Liver (tissue), 9 donors: ENCODE data around the gene IFNG. TPM values are rescaled to one million over a fixed set of nuclear protein-coding genes. Genes with fewer than 3 reads are reported as not detected.
"Not testable (repeated sequence)": the region's sequence is repeated elsewhere in the genome, so short reads cannot be mapped to it uniquely, and the experiment has no call there.

Experiments used
- DNase-seq: peaks from one replicate; pipeline ENCODE4 v3.0.0-alpha.2; 2017; ENCODE audit warnings: low spot score
- H3K27ac ChIP-seq, 2 donors: one replicate each; pipeline ENCODE4 v1.7.0; 2013; ENCODE audit warnings: inconsistent platforms in 2 of 2, low read length in 2 of 2, control low read depth in 1 of 2, low read depth in 1 of 2, mild to moderate bottlenecking in 1 of 2
- H3K27me3 ChIP-seq, 4 donors: one replicate each; pipeline versions ENCODE4 v1.6.1 to v1.7.0; 2013; ENCODE audit warnings: low read length in 3 of 4, inconsistent platforms in 1 of 4, mild to moderate bottlenecking in 1 of 4, moderate library complexity in 1 of 4; ENCODE audit not compliant: control insufficient read depth in 4 of 4, insufficient read depth in 4 of 4
- H3K36me3 ChIP-seq, 4 donors: one replicate each; pipeline versions ENCODE4 v1.6.1 to v1.7.0; 2013; ENCODE audit warnings: low read length in 3 of 4, mild to moderate bottlenecking in 3 of 4, low read depth in 1 of 4, moderate library complexity in 1 of 4; ENCODE audit not compliant: control insufficient read depth in 4 of 4, insufficient read depth in 3 of 4
- H3K4me1 ChIP-seq, 4 donors: one replicate each; pipeline versions ENCODE4 v1.6.1 to v1.7.0; 2013; ENCODE audit warnings: low read length in 3 of 4, mild to moderate bottlenecking in 3 of 4, moderate library complexity in 1 of 4; ENCODE audit not compliant: control insufficient read depth in 4 of 4, insufficient read depth in 4 of 4
- H3K4me3 ChIP-seq, 3 donors: one replicate each; pipeline versions ENCODE4 v1.6.1 to v1.7.0; 2013; ENCODE audit warnings: low read length in 3 of 3, control low read depth in 1 of 3, low read depth in 1 of 3, mild to moderate bottlenecking in 1 of 3
- H3K9ac ChIP-seq, 2 donors: one replicate each; pipeline ENCODE4 v1.7.0; 2013; ENCODE audit warnings: low read length in 2 of 2, mild to moderate bottlenecking in 2 of 2, moderate library complexity in 2 of 2, control low read depth in 1 of 2, low read depth in 1 of 2
- H3K9me3 ChIP-seq, 4 donors: one replicate each; pipeline versions ENCODE4 v1.6.1 to v1.7.0; 2013; ENCODE audit warnings: low read length in 3 of 4; ENCODE audit not compliant: control insufficient read depth in 4 of 4
- ATF3 ChIP-seq: IDR thresholded peaks from 2 replicates; pipeline ENCODE4 v1.6.1; 2016; ENCODE audit warnings: antibody characterized with exemption
- EGR1 ChIP-seq, 2 donors: IDR thresholded peaks; 2 replicates each; pipeline ENCODE4 v1.6.1; 2016 to 2018; ENCODE audit warnings: antibody characterized with exemption in 2 of 2, low read depth in 2 of 2
- FOXA1 ChIP-seq: IDR thresholded peaks from 2 replicates; pipeline ENCODE4 v1.6.1; 2016; ENCODE audit warnings: antibody characterized with exemption
- FOXA2 ChIP-seq: IDR thresholded peaks from 2 replicates; pipeline ENCODE4 v1.6.1; 2016; ENCODE audit warnings: antibody characterized with exemption
- GABPA ChIP-seq, 2 donors: IDR thresholded peaks in 1 of 2; conservative IDR thresholded peaks in 1 of 2; 2 replicates each; pipeline ENCODE4 v1.6.1; 2016; ENCODE audit warnings: antibody characterized with exemption in 2 of 2, mild to moderate bottlenecking in 1 of 2, moderate library complexity in 1 of 2
- HNF4A ChIP-seq, 2 donors: conservative IDR thresholded peaks; 2 replicates each; pipeline ENCODE4 v1.6.1; 2016; ENCODE audit warnings: antibody characterized with exemption in 2 of 2, mild to moderate bottlenecking in 2 of 2
- HNF4G ChIP-seq: IDR thresholded peaks from 2 replicates; pipeline ENCODE4 v1.6.1; 2016; ENCODE audit warnings: antibody characterized with exemption
- JUND ChIP-seq, 2 donors: IDR thresholded peaks; 2 replicates each; pipeline ENCODE4 v1.6.1; 2016; ENCODE audit warnings: antibody characterized with exemption in 2 of 2
- MAX ChIP-seq: IDR thresholded peaks from 2 replicates; pipeline ENCODE4 v1.6.1; 2016; ENCODE audit warnings: antibody characterized with exemption
- NR2F2 ChIP-seq: IDR thresholded peaks from 2 replicates; pipeline ENCODE4 v1.6.1; 2016; ENCODE audit warnings: antibody characterized with exemption
- RAD21 ChIP-seq, 2 donors: IDR thresholded peaks; 2 replicates each; pipeline ENCODE4 v1.6.1; 2016; ENCODE audit warnings: antibody characterized with exemption in 2 of 2, mild to moderate bottlenecking in 2 of 2
- REST ChIP-seq: IDR thresholded peaks from 2 replicates; pipeline ENCODE4 v1.6.1; 2016; ENCODE audit warnings: antibody characterized with exemption, mild to moderate bottlenecking
- RXRA ChIP-seq, 2 donors: IDR thresholded peaks; 2 replicates each; pipeline ENCODE4 v1.6.1; 2017 to 2018; ENCODE audit warnings: antibody characterized with exemption in 2 of 2, mild to moderate bottlenecking in 1 of 2
- SP1 ChIP-seq: IDR thresholded peaks from 2 replicates; pipeline ENCODE4 v1.6.1; 2018; ENCODE audit warnings: antibody characterized with exemption, mild to moderate bottlenecking
- TAF1 ChIP-seq: conservative IDR thresholded peaks from 2 replicates; pipeline ENCODE4 v1.6.1; 2016; ENCODE audit warnings: antibody characterized with exemption, mild to moderate bottlenecking
- YY1 ChIP-seq: IDR thresholded peaks from 2 replicates; pipeline ENCODE4 v1.6.1; 2016; ENCODE audit warnings: antibody characterized with exemption, mild to moderate bottlenecking
- ZBTB33 ChIP-seq: IDR thresholded peaks from 2 replicates; pipeline ENCODE4 v1.6.1; 2016; ENCODE audit warnings: antibody characterized with exemption
- WGBS: extraction: QIAGEN DNeasy Blood & Tissue Kit; methylation state at CpG from one replicate; pipeline ENCODE4 v1.1.7; 2013; 5-methylcytosine and 5-hydroxymethylcytosine counted together
- polyA plus RNA-seq, 2 donors: library from polyadenylated mRNA; stranded (reverse) in 1 of 2; unstranded in 1 of 2; fragments of 200-250 nt in 1 of 2; fragments of >200 nt in 1 of 2; fragmentation: Nextera tagmentation in 1 of 2; extraction: Ambion mirVana in 1 of 2; gene quantifications; one replicate each; pipeline versions ENCODE4 v1.2.1 to v1.2.3, GENCODE V29; 2013 to 2015
- total RNA-seq, 2 donors: library from RNA; depleted of rRNA; stranded (reverse); fragments of >200 nt; gene quantifications; one replicate each; pipeline ENCODE4 v1.2.3, GENCODE V29; 2014
- donor health status: healthy.
- donor health status: healthy.
- donor health status: healthy.
- donor health status: healthy.
- donor health status: healthy.

IFNG gene
- total RNA-seq (under 1 TPM in 1 of 2 donors, not detected in 1; 0.08 TPM), polyA plus RNA-seq (not detected)

- no peak for DNase-seq
- Histone ChIP-seq H3K36me3 (no peaks in the 10 kb centered on the region), H3K4me3 (no peak within 1 kb of the TSS), H3K4me1 (no peaks in the 10 kb centered on the region), H3K27me3 (no peaks in the 10 kb centered on the region), H3K27ac (no peak within 1 kb of the TSS), H3K9me3 (no peaks in the 10 kb centered on the region), H3K9ac (no peak within 1 kb of the TSS)
- 65% methylated on average over 5 of the region's 5 CpGs for WGBS
- TF ChIP-seq NR2F2, result no peak
- TF ChIP-seq YY1, result no peak
- no peak for TF ChIP-seq RXRA (IDR thresholded peaks at IDR 0.05)
- no peak for TF ChIP-seq RAD21 (IDR thresholded peaks at IDR 0.05)
- TF ChIP-seq EGR1 (IDR thresholded peaks at IDR 0.05; ENCODE audit: low read depth in 2 of 2), result no peak
Measured at GRCh38 chr12:68159681-68160304, at the start of gene IFNG. Gene IFNG (minus strand): TSS chr12:68159740. CDS start chr12:68159615, 125 bp downstream.

- not testable (repeated sequence) for H3K4me3 ChIP-seq, H3K36me3 ChIP-seq, H3K9ac ChIP-seq, DNase-seq, H3K9me3 ChIP-seq, H3K4me1 ChIP-seq, H3K27me3 ChIP-seq, H3K27ac ChIP-seq
- WGBS, result 65% methylated on average over 12 of the region's 12 CpGs
Measured at GRCh38 chr12:68209048-68209728, 49.6 kb upstream of the IFNG start.

GRCh38 chr12:68207276-68207675 lies 47.7 kb upstream of the IFNG start:
- Histone ChIP-seq H3K9me3 (no peaks in the 10 kb centered on the region), H3K27me3 (peaks cover 0 to 7% (median 0%) of the 10 kb centered on the region in 4 donors), H3K27ac (no peak overlapping the region), H3K9ac (no peak overlapping the region), H3K4me1 (no peaks in the 10 kb centered on the region), H3K36me3 (no peaks in the 10 kb centered on the region), H3K4me3 (no peak overlapping the region)
- DNase-seq, result no peak
- TF ChIP-seq YY1 (no peak), RXRA (IDR thresholded peaks at IDR 0.05) (no peak), EGR1 (IDR thresholded peaks at IDR 0.05; ENCODE audit: low read depth in 2 of 2) (no peak), SP1 (no peak), JUND (IDR thresholded peaks at IDR 0.05) (no peak), HNF4A (conservative IDR thresholded peaks at IDR 0.05) (no peak), NR2F2 (no peak), TAF1 (no peak), HNF4G (no peak)

- Histone ChIP-seq H3K9ac (no peak overlapping the region), H3K9me3 (no peaks in the 10 kb centered on the region), H3K27me3 (peaks cover 0 to 7% (median 0%) of the 10 kb centered on the region in 4 donors), H3K36me3 (no peaks in the 10 kb centered on the region), H3K4me1 (no peaks in the 10 kb centered on the region), H3K4me3 (no peak overlapping the region), H3K27ac (no peak overlapping the region)
- DNase-seq, result no peak
- 19% methylated on average over 1 of the region's 1 CpG for WGBS
- TF ChIP-seq RAD21 (IDR thresholded peaks at IDR 0.05), result no peak
- no peak for TF ChIP-seq JUND (IDR thresholded peaks at IDR 0.05)
- TF ChIP-seq FOXA1, result no peak
- no peak for TF ChIP-seq YY1
- TF ChIP-seq MAX, result no peak
- no peak for TF ChIP-seq REST
- no peak for TF ChIP-seq TAF1
- TF ChIP-seq HNF4A (conservative IDR thresholded peaks at IDR 0.05), result no peak
- TF ChIP-seq NR2F2, result no peak
- TF ChIP-seq RXRA (IDR thresholded peaks at IDR 0.05), result no peak
- no peak for TF ChIP-seq SP1
- no peak for TF ChIP-seq ZBTB33
- no peak for TF ChIP-seq GABPA (IDR thresholded peaks at IDR 0.05 in 1 of 2, conservative IDR thresholded peaks at IDR 0.05 in 1 of 2)
- no peak for TF ChIP-seq HNF4G
- no peak for TF ChIP-seq ATF3
- TF ChIP-seq FOXA2, result no peak
Measured at GRCh38 chr12:68206446-68206845, 46.9 kb upstream of the IFNG start.
